HCT116 (cell line): Measurements from ENCODE around the gene OR4K2. TPM values are rescaled to one million over a fixed set of nuclear protein-coding genes. Genes with fewer than 3 reads are reported as not detected.
"Not testable (repeated sequence)": the region's sequence is repeated elsewhere in the genome, so short reads cannot be mapped to it uniquely, and the experiment has no call there.

Experiments
- ATAC-seq: fragments of 200-7000 bp; cut with Tn5 transposase; 2 replicates; pipeline ENCODE4 v1.9.1; 2020; ENCODE audit warnings: mild to moderate bottlenecking, moderate library complexity
- BruUV-seq: library from RNA; stranded (reverse); fragments of 400-500 nt; replicated peaks from 2 replicates; lab custom pipeline; 2021; lab: Mats Ljungman, UMichigan
- CTCF ChIA-PET: fragments of 300-600 bp; sonication (Branson Sonifier 250); formaldehyde crosslinking; loops from one replicate; lab custom pipeline; 2021; ENCODE audit warnings: antibody characterized with exemption; lab: Charles Lee
- POLR2A ChIA-PET: fragments of 300-600, 350-600 bp; sonication (Branson Sonifier 250); formaldehyde crosslinking; loops from one replicate; lab custom pipeline; 2021; ENCODE audit warnings: antibody characterized with exemption; lab: Charles Lee
- RAD21 ChIA-PET, 2 experiments: fragments of 300-600 bp; sonication (Branson Sonifier 250); formaldehyde crosslinking; loops; one replicate each; lab custom pipeline; 2023; ENCODE audit warnings: low total read pairs in 2 of 2; ENCODE audit not compliant: uncharacterized antibody in 2 of 2, unreplicated experiment in 2 of 2, low non-redundant PET in 1 of 2; lab: Charles Lee
- DNase-seq: peaks from one replicate; pipeline ENCODE4 v3.0.0-alpha.2; 2010; ENCODE audit warnings: low read depth, low spot score
- H2AFZ ChIP-seq: fragments of 200-600 bp; shearing (Covaris generic), sonication (generic); 2 replicates; pipeline ENCODE4 v1.6.1; 2017; ENCODE audit warnings: low read depth, mixed run types, mixed read lengths, antibody characterized with exemption, low read length; ENCODE audit not compliant: poor library complexity, severe bottlenecking
- H3K27ac ChIP-seq: 2 replicates; pipeline ENCODE4 v1.5.1; 2012; ENCODE audit warnings: low read depth, low read length
- H3K27me3 ChIP-seq: fragments of 200-600 bp; sonication (generic); 2 replicates; pipeline ENCODE4 v1.6.1; 2016; ENCODE audit warnings: mixed run types, low read length, mixed read lengths; ENCODE audit not compliant: insufficient read depth
- H3K36me3 ChIP-seq, 2 experiments: fragments of 200-500 bp in 1 of 2; fragments of 200-600 bp in 1 of 2; sonication (Bioruptor generic) in 1 of 2; sonication (generic) in 1 of 2; 2 replicates each; pipeline versions ENCODE4 v1.5.1 to v1.6.1; 2014 to 2016; ENCODE audit warnings: low read length in 2 of 2, inconsistent platforms in 1 of 2, mixed read lengths in 1 of 2, mixed run types in 1 of 2; ENCODE audit not compliant: insufficient read depth in 2 of 2, control insufficient read depth in 1 of 2
- H3K4me1 ChIP-seq, 2 experiments: fragments of 200-600 bp in 1 of 2; sonication (generic) in 1 of 2; 2 replicates each; pipeline versions ENCODE4 v1.5.1 to v1.6.1; 2012 to 2017; ENCODE audit warnings: low read length in 2 of 2, inconsistent platforms in 1 of 2, mild to moderate bottlenecking in 1 of 2, mixed read lengths in 1 of 2, mixed run types in 1 of 2, moderate library complexity in 1 of 2; ENCODE audit not compliant: insufficient read depth in 2 of 2, control insufficient read depth in 1 of 2
- H3K4me2 ChIP-seq: fragments of 200-600 bp; sonication (generic); 2 replicates; pipeline ENCODE4 v1.6.1; 2017; ENCODE audit warnings: mixed run types, low read length, mixed read lengths
- H3K4me3 ChIP-seq, 2 experiments: fragments of 200-600 bp in 1 of 2; sonication (generic) in 1 of 2; replicated peaks in 1 of 2; 2 replicates each; pipeline ENCODE4 v1.5.1; 2011 to 2016; ENCODE audit warnings: low read length in 2 of 2, control low read depth in 1 of 2, low read depth in 1 of 2, mild to moderate bottlenecking in 1 of 2, mixed read lengths in 1 of 2, mixed run types in 1 of 2
- H3K79me2 ChIP-seq: fragments of 200-600 bp; sonication (generic); 2 replicates; pipeline ENCODE4 v1.6.1; 2017; ENCODE audit warnings: mild to moderate bottlenecking, mixed run types, low read length, moderate library complexity, mixed read lengths; ENCODE audit not compliant: insufficient read depth
- H3K9ac ChIP-seq: fragments of 200-600 bp; sonication (generic); 2 replicates; pipeline ENCODE4 v1.6.1; 2016; ENCODE audit warnings: low read length, mixed read lengths
- H3K9me2 ChIP-seq: fragments of 200-600 bp; sonication (generic), shearing (Covaris generic); 2 replicates; pipeline ENCODE4 v1.6.1; 2017; ENCODE audit warnings: mixed run types, mild to moderate bottlenecking, moderate library complexity; ENCODE audit not compliant: insufficient read depth
- H3K9me3 ChIP-seq, 2 experiments: fragments of 200-500 bp in 1 of 2; fragments of 200-600 bp in 1 of 2; sonication (Bioruptor generic) in 1 of 2; sonication (generic) in 1 of 2; 2 replicates each; pipeline ENCODE4 v1.6.1; 2014 to 2017; ENCODE audit warnings: low read length in 2 of 2, mixed read lengths in 2 of 2, inconsistent platforms in 1 of 2, low read depth in 1 of 2, mild to moderate bottlenecking in 1 of 2, mixed run types in 1 of 2, moderate library complexity in 1 of 2; ENCODE audit not compliant: control insufficient read depth in 1 of 2, insufficient read depth in 1 of 2
- H4K20me1 ChIP-seq: fragments of 200-600 bp; sonication (generic), shearing (Covaris generic); 2 replicates; pipeline ENCODE4 v1.6.1; 2017; ENCODE audit warnings: mixed run types, mild to moderate bottlenecking, moderate library complexity; ENCODE audit not compliant: insufficient read depth
- CBX3 ChIP-seq: IDR thresholded peaks from 2 replicates; pipeline ENCODE4 v1.6.1; 2012; ENCODE audit warnings: low read depth
- EGR1 ChIP-seq: IDR thresholded peaks from 2 replicates; pipeline ENCODE4 v1.6.1; 2012; ENCODE audit warnings: low read depth
- ELF1 ChIP-seq: IDR thresholded peaks from 2 replicates; pipeline ENCODE4 v1.6.1; 2012; ENCODE audit warnings: low read depth, borderline replicate concordance
- EZH2 ChIP-seq: fragments of 200-600 bp; sonication (generic); IDR thresholded peaks from 2 replicates; pipeline ENCODE4 v1.6.1; 2017; ENCODE audit warnings: antibody characterized with exemption, mixed run types
- POLR2A ChIP-seq: IDR thresholded peaks from 2 replicates; pipeline ENCODE4 v1.7.0; 2011; ENCODE audit warnings: borderline replicate concordance; ENCODE audit not compliant: insufficient read depth, insufficient read length; ENCODE audit errors: extremely low read depth
- POLR2AphosphoS5 ChIP-seq: IDR thresholded peaks from 2 replicates; pipeline ENCODE4 v1.6.1; 2011; ENCODE audit warnings: mild to moderate bottlenecking, low read depth, low read length, moderate library complexity
- RAD21 ChIP-seq: IDR thresholded peaks from 2 replicates; pipeline ENCODE4 v1.6.1; 2012; ENCODE audit warnings: low read depth, mild to moderate bottlenecking
- SIN3A ChIP-seq: IDR thresholded peaks from 2 replicates; pipeline ENCODE4 v1.6.1; 2012; ENCODE audit warnings: low read depth
- SRF ChIP-seq: IDR thresholded peaks from 2 replicates; pipeline ENCODE4 v1.6.1; 2012; ENCODE audit warnings: low read depth
- ZNF274 ChIP-seq: fragments of 200-500 bp; sonication (Bioruptor generic); IDR thresholded peaks from 2 replicates; pipeline ENCODE4 v1.6.1; 2014; ENCODE audit warnings: mild to moderate bottlenecking, low read depth, low read length, inconsistent platforms
- intact Hi-C: fragments of 100-400 bp; cut with micrococcal nuclease; formaldehyde crosslinking; loops from 2 replicates; pipeline ENCODE4 v1.10.0; 2022
- total RNA-seq: library from RNA; stranded (reverse); gene quantifications from one replicate; pipeline ENCODE4 v1.2.1, GENCODE V29; 2021; ENCODE audit not compliant: unreplicated experiment
- TF ChIP-seq, protein P1 (sequence below): IDR thresholded peaks from 2 replicates; pipeline ENCODE4 v1.6.1; 2012
- TF ChIP-seq, protein P2 (sequence below): IDR thresholded peaks from 2 replicates; pipeline ENCODE4 v1.6.1; 2012
- TF ChIP-seq, protein P3 (sequence below): IDR thresholded peaks from 2 replicates; pipeline ENCODE4 v1.6.1; 2012; ENCODE audit warnings: low read depth

The OR4K2 gene
- total RNA-seq, 1 experiment from 2014 or later = not detected

DNA sequence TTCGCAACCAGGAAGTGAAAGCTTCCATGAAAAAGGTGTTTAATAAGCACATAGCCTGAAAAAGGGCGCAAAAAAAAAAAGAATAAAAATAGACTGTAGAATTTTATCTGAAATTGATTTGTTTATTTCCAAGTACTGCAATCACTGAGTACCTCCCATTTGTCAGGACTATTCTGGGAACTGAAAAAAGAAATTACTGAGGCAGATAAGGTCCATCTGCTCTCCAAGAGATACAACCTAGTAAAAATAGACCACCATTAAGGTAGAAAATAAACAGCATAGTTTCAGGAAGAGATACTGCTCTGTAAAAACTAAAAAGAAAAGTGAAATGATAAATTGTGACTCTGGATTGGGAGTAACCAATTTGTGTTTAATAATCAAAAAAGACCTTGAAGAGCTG, 46.6 kb upstream of the OR4K2 start:
- no peak overlapping the region for H3K4me3 ChIP-seq
- POLR2A ChIA-PET = no interaction called here
- ATAC-seq = no peak

DNA sequence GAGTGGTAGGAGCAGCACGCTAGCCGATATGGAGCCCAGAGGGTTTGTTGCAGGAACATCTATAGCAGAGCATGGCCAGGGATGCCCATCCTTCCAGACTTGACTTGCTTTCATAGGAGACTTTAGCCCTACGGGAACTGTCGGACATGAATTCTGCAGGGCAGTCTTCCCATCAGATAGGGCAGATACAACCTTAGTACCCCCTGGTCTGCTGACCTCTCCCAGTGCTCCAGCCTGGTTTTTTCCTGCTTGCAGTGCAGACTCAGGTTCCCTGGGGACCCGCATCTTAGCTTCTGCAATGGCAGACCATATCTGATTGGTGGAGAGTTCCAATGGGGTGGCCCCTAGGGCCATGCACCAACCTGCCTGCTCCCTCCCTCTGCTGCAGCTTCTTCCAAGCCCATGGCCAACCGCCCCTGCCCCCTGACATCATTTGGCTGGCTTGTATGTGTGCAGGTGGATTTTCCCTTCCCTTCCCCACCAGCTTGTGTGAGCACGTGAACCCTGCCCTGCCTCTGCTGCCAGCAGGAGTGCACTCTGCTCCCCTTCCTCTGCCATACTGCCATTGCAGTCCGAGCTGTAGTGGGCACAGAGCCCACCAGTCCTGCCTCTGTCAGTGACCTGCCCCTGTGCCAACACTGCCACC, 40.6 kb upstream of the OR4K2 start:
- H4K20me1 ChIP-seq, CTCF ChIA-PET, intact Hi-C loops: not testable (repeated sequence)

More for the DNA sequence above, 46.6 kb upstream of the OR4K2 start:
- H3K27me3 ChIP-seq = no peaks in the 10 kb centered on the region
- peaks cover 4% of the 10 kb centered on the region in 2 experiments; a peak in 1 of 4 replicates for H3K9me3 ChIP-seq
- H3K36me3 ChIP-seq = no peaks in the 10 kb centered on the region
- no TSS peak for BruUV-seq
- H3K79me2 ChIP-seq = no peaks in the 10 kb centered on the region
- RAD21 ChIA-PET = no interaction called here
- TF ChIP-seq, protein P1, sequence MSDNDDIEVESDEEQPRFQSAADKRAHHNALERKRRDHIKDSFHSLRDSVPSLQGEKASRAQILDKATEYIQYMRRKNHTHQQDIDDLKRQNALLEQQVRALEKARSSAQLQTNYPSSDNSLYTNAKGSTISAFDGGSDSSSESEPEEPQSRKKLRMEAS = no peak
- TF ChIP-seq RAD21 (no peak), EGR1 (no peak), POLR2A (no peak), EZH2 (no peak), SIN3A (no peak), ZNF274 (no peak), CBX3 (no peak), ELF1 (no peak), POLR2AphosphoS5 (no peak), SRF (no peak)
- TF ChIP-seq, protein P2, sequence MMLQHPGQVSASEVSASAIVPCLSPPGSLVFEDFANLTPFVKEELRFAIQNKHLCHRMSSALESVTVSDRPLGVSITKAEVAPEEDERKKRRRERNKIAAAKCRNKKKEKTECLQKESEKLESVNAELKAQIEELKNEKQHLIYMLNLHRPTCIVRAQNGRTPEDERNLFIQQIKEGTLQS = no peak
- TF ChIP-seq, protein P3, sequence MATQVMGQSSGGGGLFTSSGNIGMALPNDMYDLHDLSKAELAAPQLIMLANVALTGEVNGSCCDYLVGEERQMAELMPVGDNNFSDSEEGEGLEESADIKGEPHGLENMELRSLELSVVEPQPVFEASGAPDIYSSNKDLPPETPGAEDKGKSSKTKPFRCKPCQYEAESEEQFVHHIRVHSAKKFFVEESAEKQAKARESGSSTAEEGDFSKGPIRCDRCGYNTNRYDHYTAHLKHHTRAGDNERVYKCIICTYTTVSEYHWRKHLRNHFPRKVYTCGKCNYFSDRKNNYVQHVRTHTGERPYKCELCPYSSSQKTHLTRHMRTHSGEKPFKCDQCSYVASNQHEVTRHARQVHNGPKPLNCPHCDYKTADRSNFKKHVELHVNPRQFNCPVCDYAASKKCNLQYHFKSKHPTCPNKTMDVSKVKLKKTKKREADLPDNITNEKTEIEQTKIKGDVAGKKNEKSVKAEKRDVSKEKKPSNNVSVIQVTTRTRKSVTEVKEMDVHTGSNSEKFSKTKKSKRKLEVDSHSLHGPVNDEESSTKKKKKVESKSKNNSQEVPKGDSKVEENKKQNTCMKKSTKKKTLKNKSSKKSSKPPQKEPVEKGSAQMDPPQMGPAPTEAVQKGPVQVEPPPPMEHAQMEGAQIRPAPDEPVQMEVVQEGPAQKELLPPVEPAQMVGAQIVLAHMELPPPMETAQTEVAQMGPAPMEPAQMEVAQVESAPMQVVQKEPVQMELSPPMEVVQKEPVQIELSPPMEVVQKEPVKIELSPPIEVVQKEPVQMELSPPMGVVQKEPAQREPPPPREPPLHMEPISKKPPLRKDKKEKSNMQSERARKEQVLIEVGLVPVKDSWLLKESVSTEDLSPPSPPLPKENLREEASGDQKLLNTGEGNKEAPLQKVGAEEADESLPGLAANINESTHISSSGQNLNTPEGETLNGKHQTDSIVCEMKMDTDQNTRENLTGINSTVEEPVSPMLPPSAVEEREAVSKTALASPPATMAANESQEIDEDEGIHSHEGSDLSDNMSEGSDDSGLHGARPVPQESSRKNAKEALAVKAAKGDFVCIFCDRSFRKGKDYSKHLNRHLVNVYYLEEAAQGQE = no peak
- TF ChIP-seq, all 23 proteins: peak for 0
- Histone ChIP-seq H3K27ac (no peak overlapping the region), H3K9me2 (no peaks in the 10 kb centered on the region), H2AFZ (no peak overlapping the region), H3K9ac (no peak overlapping the region), H4K20me1 (no peaks in the 10 kb centered on the region), H3K4me2 (no peak overlapping the region), H3K4me1 (no peaks in the 10 kb centered on the region)
- intact Hi-C loops = no loop called here
- no peak for DNase-seq
- CTCF ChIA-PET = no interaction called here

More for the DNA sequence above, 40.6 kb upstream of the OR4K2 start:
- DNase-seq, H3K27me3 ChIP-seq, ATAC-seq, RAD21 ChIA-PET, H3K36me3 ChIP-seq, POLR2A ChIA-PET, H3K27ac ChIP-seq, H3K9ac ChIP-seq, H3K4me3 ChIP-seq, H3K4me1 ChIP-seq, H3K9me2 ChIP-seq, H3K79me2 ChIP-seq, H3K4me2 ChIP-seq, BruUV-seq, H2AFZ ChIP-seq: not testable (repeated sequence)
- peaks cover 19 to 39% of the 10 kb centered on the region in 2 experiments; a peak in 2 of 4 replicates for H3K9me3 ChIP-seq
